ENCODE data around the gene ATP1A2. TPM values are rescaled to one million over a fixed set of nuclear protein-coding genes. Genes with fewer than 3 reads are reported as not detected.

Gene ATP1A2
- total and polyA plus RNA-seq, 2 experiments from 2014 or later, result 11.3 to 40.9 TPM

- H3K27ac ChIP-seq, result no peak overlapping the region
- TF ChIP-seq CTCF (IDR thresholded peaks at IDR 0.05; ENCODE audit: low read depth, low read length), result no peak
- no peaks in the 10 kb centered on the region for H3K36me3 ChIP-seq
- H3K27me3 ChIP-seq, result peaks cover 18% of the 10 kb centered on the region
- peak overlapping the region; percentile 54 for H3K4me3 ChIP-seq
- peaks cover 8% of the 10 kb centered on the region for H3K4me1 ChIP-seq (ENCODE audit: low read depth)
- no peaks in the 10 kb centered on the region for H3K9me3 ChIP-seq (ENCODE audit: low read depth)
- DNase-seq (ENCODE audit: low read depth in 1 of 2, low spot score in 1 of 2), result peak; percentile 62 to 84
Observed at GRCh38 chr1:160070243-160071163, 45.1 kb upstream of the ATP1A2 start.

DNA sequence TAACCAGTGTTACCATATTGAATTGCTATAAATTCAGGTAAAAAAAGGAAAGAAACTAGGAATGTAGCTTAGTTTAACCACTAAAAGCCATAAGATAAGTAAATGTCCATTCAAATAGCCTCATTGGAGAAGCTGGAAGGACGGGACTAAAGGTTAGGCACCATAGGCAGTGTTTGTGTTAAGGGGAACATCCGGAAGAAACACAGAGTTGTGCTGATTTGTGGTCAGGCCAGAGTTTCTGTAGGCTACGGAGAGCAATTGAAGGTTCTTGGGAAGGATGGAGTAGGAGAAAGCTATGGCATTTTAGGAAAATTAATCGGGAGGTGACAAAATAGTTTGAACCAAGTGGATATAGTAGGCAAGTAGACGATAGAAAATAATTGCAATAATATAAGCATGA, 44.3 kb upstream of the ATP1A2 start:
- no peak for DNase-seq (ENCODE audit: low read depth in 1 of 2, low spot score in 1 of 2)
- no peak overlapping the region for H3K27ac ChIP-seq
- no peak for TF ChIP-seq CTCF (IDR thresholded peaks at IDR 0.05; ENCODE audit: low read depth, low read length)
- H3K4me1 ChIP-seq (ENCODE audit: low read depth), result peaks cover 8% of the 10 kb centered on the region
- peaks cover 22% of the 10 kb centered on the region for H3K27me3 ChIP-seq
- no peaks in the 10 kb centered on the region for H3K9me3 ChIP-seq (ENCODE audit: low read depth)
- no peak overlapping the region for H3K4me3 ChIP-seq
- H3K36me3 ChIP-seq, result no peaks in the 10 kb centered on the region

DNA sequence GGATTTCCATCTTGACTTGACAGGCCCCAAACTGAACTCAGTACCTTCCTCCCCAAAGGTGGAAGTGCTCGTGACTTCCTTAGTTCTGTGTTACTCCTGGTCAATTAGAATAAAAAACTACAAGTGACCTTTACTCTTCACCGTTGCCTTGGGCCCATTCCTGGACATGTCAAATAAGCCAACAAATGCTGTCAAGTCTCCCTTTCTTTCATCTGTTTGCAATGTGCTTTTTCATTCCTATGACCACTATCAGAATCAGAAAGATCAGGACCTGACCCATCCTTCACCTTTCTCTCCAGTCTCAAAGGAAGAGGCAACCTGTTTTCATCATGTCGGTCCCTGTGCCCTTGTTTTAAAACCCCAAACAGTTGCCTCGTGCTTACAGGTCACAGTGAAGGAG, 40.7 kb upstream of the ATP1A2 start:
- Histone ChIP-seq H3K4me1 (ENCODE audit: low read depth) (no peaks in the 10 kb centered on the region), H3K4me3 (no peak overlapping the region), H3K27me3 (peaks cover 38% of the 10 kb centered on the region), H3K9me3 (ENCODE audit: low read depth) (no peaks in the 10 kb centered on the region), H3K27ac (no peak overlapping the region), H3K36me3 (no peaks in the 10 kb centered on the region)
- no peak for TF ChIP-seq CTCF (IDR thresholded peaks at IDR 0.05; ENCODE audit: low read depth, low read length)
- DNase-seq (ENCODE audit: low read depth in 1 of 2, low spot score in 1 of 2), result no peak

DNA sequence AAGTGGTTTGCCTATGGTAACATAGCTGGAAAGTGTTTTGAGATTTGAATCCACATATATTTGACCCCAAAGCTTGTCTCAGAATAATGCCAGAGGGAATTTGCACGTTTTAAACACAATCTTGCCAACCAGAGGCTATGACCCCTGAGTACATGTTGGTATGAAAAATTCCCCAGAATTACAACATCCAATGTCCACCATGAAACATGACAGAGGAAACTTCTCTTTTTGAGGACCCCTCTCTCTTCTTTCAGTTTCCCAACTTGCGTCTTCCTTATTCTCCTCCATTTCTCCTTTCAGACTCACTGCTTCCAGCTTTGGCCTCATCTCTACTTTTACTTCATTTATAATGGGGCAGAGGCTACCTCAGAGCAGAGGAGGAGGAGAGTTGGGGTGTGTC, 39.7 kb upstream of the ATP1A2 start:
- DNase-seq (ENCODE audit: low read depth in 1 of 2, low spot score in 1 of 2), result no peak
- Histone ChIP-seq H3K27ac (no peak overlapping the region), H3K27me3 (peaks cover 48% of the 10 kb centered on the region), H3K4me3 (no peak overlapping the region), H3K9me3 (ENCODE audit: low read depth) (no peaks in the 10 kb centered on the region), H3K36me3 (no peaks in the 10 kb centered on the region), H3K4me1 (ENCODE audit: low read depth) (no peaks in the 10 kb centered on the region)
- no peak for TF ChIP-seq CTCF (IDR thresholded peaks at IDR 0.05; ENCODE audit: low read depth, low read length)

DNA sequence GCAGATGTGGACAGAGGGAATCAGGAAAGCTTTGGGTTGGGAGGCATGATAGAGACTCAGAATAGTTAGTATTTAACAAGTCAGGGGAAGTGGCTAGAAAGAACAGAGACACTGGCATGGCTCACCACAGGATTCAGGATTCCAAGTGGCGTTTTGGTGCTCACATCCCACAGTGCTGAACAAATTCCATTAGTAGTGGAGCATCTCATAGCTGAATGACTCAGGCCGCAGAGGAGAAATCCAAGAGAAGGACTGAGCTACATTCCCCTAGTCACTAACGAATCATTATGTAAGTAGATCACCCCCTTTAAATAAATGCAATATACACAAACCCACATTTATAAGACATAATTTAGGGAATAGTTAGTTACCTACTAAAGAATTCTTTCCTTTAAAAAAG, 39.3 kb upstream of the ATP1A2 start:
- Histone ChIP-seq H3K4me3 (no peak overlapping the region), H3K4me1 (ENCODE audit: low read depth) (no peaks in the 10 kb centered on the region), H3K36me3 (no peaks in the 10 kb centered on the region), H3K9me3 (ENCODE audit: low read depth) (no peaks in the 10 kb centered on the region), H3K27me3 (peaks cover 52% of the 10 kb centered on the region), H3K27ac (no peak overlapping the region)
- no peak for DNase-seq (ENCODE audit: low read depth in 1 of 2, low spot score in 1 of 2)
- TF ChIP-seq CTCF (IDR thresholded peaks at IDR 0.05; ENCODE audit: low read depth, low read length), result no peak
